H9 (cell line): ENCODE measurements around the gene C11orf16. TPM values are rescaled to one million over a fixed set of nuclear protein-coding genes. Genes with fewer than 3 reads are reported as not detected.

Experiments used
- DNase-seq: peaks from one replicate; pipeline ENCODE4 v3.0.0-alpha.2; 2017
- H2AFZ ChIP-seq: one replicate; pipeline ENCODE4 v1.6.1; 2013; ENCODE audit warnings: mild to moderate bottlenecking, low read length, control low read depth, moderate library complexity
- H2AK5ac ChIP-seq: 2 replicates; pipeline ENCODE4 v1.6.1; 2013; ENCODE audit warnings: low read length, control low read depth, mixed read lengths; ENCODE audit not compliant: insufficient read length
- H2BK120ac ChIP-seq: one replicate; pipeline ENCODE4 v1.6.1; 2013; ENCODE audit warnings: low read depth, mild to moderate bottlenecking, low read length, control low read depth, inconsistent platforms; ENCODE audit not compliant: poor library complexity, severe bottlenecking
- H2BK12ac ChIP-seq: 2 replicates; pipeline ENCODE4 v1.6.1; 2013; ENCODE audit warnings: low read length, control low read depth, mixed read lengths, low read depth; ENCODE audit not compliant: insufficient read length
- H2BK15ac ChIP-seq: 2 replicates; pipeline ENCODE4 v1.6.1; 2013; ENCODE audit warnings: low read depth, low read length, control low read depth
- H2BK20ac ChIP-seq: one replicate; pipeline ENCODE4 v1.6.1; 2013; ENCODE audit warnings: low read depth, mild to moderate bottlenecking, low read length, control low read depth, inconsistent platforms; ENCODE audit not compliant: poor library complexity, severe bottlenecking
- H2BK5ac ChIP-seq: 2 replicates; pipeline ENCODE4 v1.6.1; 2013; ENCODE audit warnings: low read length, control low read depth, mixed read lengths; ENCODE audit not compliant: insufficient read length
- H3K14ac ChIP-seq: 2 replicates; pipeline ENCODE4 v1.6.1; 2013; ENCODE audit warnings: low read length, control low read depth; ENCODE audit not compliant: insufficient read depth
- H3K18ac ChIP-seq: 2 replicates; pipeline ENCODE4 v1.6.1; 2013; ENCODE audit warnings: low read depth, mild to moderate bottlenecking, mixed read lengths, low read length, control low read depth; ENCODE audit not compliant: insufficient read length
- H3K23ac ChIP-seq: 2 replicates; pipeline ENCODE4 v1.6.1; 2013; ENCODE audit warnings: low read length, control low read depth, mixed read lengths, low read depth; ENCODE audit not compliant: insufficient read length
- H3K23me2 ChIP-seq: 2 replicates; pipeline ENCODE4 v1.6.1; 2013; ENCODE audit warnings: low read depth, mild to moderate bottlenecking, mixed read lengths, low read length, control low read depth; ENCODE audit not compliant: insufficient read length, poor library complexity, severe bottlenecking
- H3K27ac ChIP-seq: 2 replicates; pipeline ENCODE4 v1.5.1; 2013; ENCODE audit warnings: low read length, control low read depth, mixed read lengths, low read depth; ENCODE audit not compliant: insufficient read length
- H3K27me3 ChIP-seq: 2 replicates; pipeline ENCODE4 v1.6.1; 2013; ENCODE audit warnings: low read length, control low read depth, inconsistent platforms; ENCODE audit not compliant: insufficient read depth
- H3K4ac ChIP-seq: 2 replicates; pipeline ENCODE4 v1.6.1; 2013; ENCODE audit warnings: low read depth, mild to moderate bottlenecking, control low read depth, inconsistent platforms, low read length, moderate library complexity
- H3K4me1 ChIP-seq: 2 replicates; pipeline ENCODE4 v1.6.1; 2013; ENCODE audit warnings: low read length, control low read depth, inconsistent platforms; ENCODE audit not compliant: insufficient read depth
- H3K4me2 ChIP-seq: 2 replicates; pipeline ENCODE4 v1.6.1; 2013; ENCODE audit warnings: low read length, control low read depth, mixed read lengths; ENCODE audit not compliant: insufficient read length, insufficient read depth
- H3K56ac ChIP-seq: 2 replicates; pipeline ENCODE4 v1.6.1; 2013; ENCODE audit warnings: low read depth, mild to moderate bottlenecking, mixed read lengths, low read length, control low read depth; ENCODE audit not compliant: insufficient read length
- H3K79me1 ChIP-seq: 2 replicates; pipeline ENCODE4 v1.6.1; 2013; ENCODE audit warnings: low read depth, mild to moderate bottlenecking, moderate library complexity, low read length, control low read depth, inconsistent platforms; ENCODE audit not compliant: insufficient read depth, poor library complexity, severe bottlenecking
- H3K79me2 ChIP-seq: 2 replicates; pipeline ENCODE4 v1.6.1; 2013; ENCODE audit warnings: low read length, control low read depth, inconsistent platforms; ENCODE audit not compliant: insufficient read depth
- H3K9ac ChIP-seq: 2 replicates; pipeline ENCODE4 v1.6.1; 2013; ENCODE audit warnings: low read length, control low read depth, mixed read lengths; ENCODE audit not compliant: insufficient read length; ENCODE audit errors: extremely low read depth
- H3K9me3 ChIP-seq: one replicate; pipeline ENCODE4 v1.6.1; 2013; ENCODE audit warnings: low read depth, low read length, inconsistent platforms; ENCODE audit not compliant: control insufficient read depth
- H3T11ph ChIP-seq: one replicate; pipeline ENCODE4 v1.6.1; 2013; ENCODE audit warnings: mild to moderate bottlenecking, low read length, control low read depth, inconsistent platforms
- H4K20me1 ChIP-seq: one replicate; pipeline ENCODE4 v1.6.1; 2013; ENCODE audit not compliant: control insufficient read depth, insufficient read length, insufficient read depth
- H4K5ac ChIP-seq: 2 replicates; pipeline ENCODE4 v1.6.1; 2013; ENCODE audit warnings: low read depth, mild to moderate bottlenecking, mixed read lengths, low read length, control low read depth; ENCODE audit not compliant: insufficient read length
- H4K8ac ChIP-seq: replicated peaks from 2 replicates; pipeline ENCODE4 v1.6.1; 2013; ENCODE audit warnings: low read length, control low read depth, mixed read lengths, low read depth; ENCODE audit not compliant: insufficient read length
- H4K91ac ChIP-seq: 2 replicates; pipeline ENCODE4 v1.6.1; 2013; ENCODE audit warnings: low read depth, mild to moderate bottlenecking, moderate library complexity, mixed read lengths, low read length, control low read depth; ENCODE audit not compliant: insufficient read length
- H3K27ac Mint-ChIP-seq, 3 experiments: 2 replicates in 2 of 3; 3 replicates in 1 of 3; pipeline ENCODE4 v1.8.0; 2020 to 2021; ENCODE audit warnings: mixed read lengths in 3 of 3, mild to moderate bottlenecking in 1 of 3, moderate library complexity in 1 of 3
- H3K27me3 Mint-ChIP-seq: 2 replicates; pipeline ENCODE4 v1.8.0; 2021; ENCODE audit warnings: low read depth, mild to moderate bottlenecking, moderate library complexity, mixed read lengths
- H3K36me3 Mint-ChIP-seq, 3 experiments: 2 replicates in 2 of 3; 3 replicates in 1 of 3; pipeline ENCODE4 v1.8.0; 2020 to 2021; ENCODE audit warnings: low read depth in 3 of 3, mixed read lengths in 3 of 3; ENCODE audit not compliant: insufficient read depth in 1 of 3
- H3K4me1 Mint-ChIP-seq, 2 experiments: 2 replicates each; pipeline ENCODE4 v1.8.0; 2020; ENCODE audit warnings: mixed read lengths in 2 of 2
- H3K4me3 Mint-ChIP-seq, 2 experiments: 2 replicates in 1 of 2; 3 replicates in 1 of 2; pipeline ENCODE4 v1.8.0; 2020 to 2021; ENCODE audit warnings: mild to moderate bottlenecking in 2 of 2, mixed read lengths in 2 of 2, moderate library complexity in 1 of 2
- H3K9me3 Mint-ChIP-seq, 2 experiments: 2 replicates in 1 of 2; 3 replicates in 1 of 2; pipeline ENCODE4 v1.8.0; 2020; ENCODE audit warnings: mild to moderate bottlenecking in 2 of 2, mixed read lengths in 2 of 2, moderate library complexity in 1 of 2
- CTCF ChIP-seq: fragments of 200-600 bp; sonication (generic); conservative IDR thresholded peaks from 3 replicates; pipeline ENCODE4 v1.8.0; 2021; ENCODE audit warnings: antibody characterized with exemption, mild to moderate bottlenecking
- WGBS: extraction: QIAGEN DNeasy Blood & Tissue Kit; methylation state at CpG from one replicate; pipeline ENCODE4 v1.1.7; 2013; ENCODE audit warnings: missing lambda C conversion rate, low lambda C conversion rate, mixed read lengths; ENCODE audit not compliant: insufficient read length; ENCODE audit errors: extremely low coverage; 5-methylcytosine and 5-hydroxymethylcytosine counted together
- total RNA-seq: library from RNA; stranded (reverse); gene quantifications from 2 replicates; pipeline ENCODE4 v1.2.1, GENCODE V29; 2021

Gene C11orf16
- total RNA-seq, 1 experiment from 2014 or later, result 0.15 TPM

GRCh38 chr11:8913961-8914660, 18.6 kb downstream of the C11orf16 start:
- Histone ChIP-seq H2BK12ac (no peak overlapping the region), H2BK5ac (no peak overlapping the region), H3K9me3 (no peaks in the 10 kb centered on the region), H2BK15ac (no peak overlapping the region), H4K8ac (no peak overlapping the region), H4K91ac (no peak overlapping the region), H3K23me2 (peaks cover 6% of the 10 kb centered on the region), H3K4me1 (peaks cover 8% of the 10 kb centered on the region; the same call in 1 of the 2 replicates), H3K56ac (no peak overlapping the region), H3K27ac (no peak overlapping the region), H2BK20ac (no peak overlapping the region), H3K27me3 (no peaks in the 10 kb centered on the region; the same call in 1 of the 2 replicates), H3T11ph (no peak overlapping the region), H4K20me1 (no peaks in the 10 kb centered on the region), H2BK120ac (no peak overlapping the region), H3K18ac (no peak overlapping the region), H3K79me1 (no peaks in the 10 kb centered on the region), H3K79me2 (no peaks in the 10 kb centered on the region; the same call in 1 of the 2 replicates), H3K14ac (no peak overlapping the region), H3K9ac (no peak overlapping the region), H3K4ac (no peak overlapping the region), H3K4me2 (no peak overlapping the region), H2AFZ (no peak overlapping the region), H2AK5ac (no peak overlapping the region), H4K5ac (no peak overlapping the region), H3K23ac (no peak overlapping the region)
- peaks cover 11% of the 10 kb centered on the region for H3K27me3 Mint-ChIP-seq
- H3K9me3 Mint-ChIP-seq, result no peaks in the 10 kb centered on the region
- no peak overlapping the region; a peak in 1 of 7 replicates for H3K27ac Mint-ChIP-seq
- peaks cover 22 to 44% (median 39%) of the 10 kb centered on the region in 3 experiments for H3K36me3 Mint-ChIP-seq
- peak overlapping the region in 1 of 2 experiments; percentile 41; a peak in 2 of 5 replicates for H3K4me3 Mint-ChIP-seq
- DNase-seq, result peak; percentile 61
- WGBS, result no CpG with 5 or more reads among the region's 9 CpGs
- peak; percentile 81 for TF ChIP-seq CTCF
- peaks cover 31 to 33% of the 10 kb centered on the region in 2 experiments for H3K4me1 Mint-ChIP-seq
